GM12878 (cell line): ENCODE measurements around the gene RETN. TPM values are rescaled to one million over a fixed set of nuclear protein-coding genes. Genes with fewer than 3 reads are reported as not detected.
A peak's percentile ranks its signal among the peaks of the same experiment; 100 is the strongest.

Source experiments
- BMI1 ChIP-seq: fragments of 450-650 bp; IDR thresholded peaks from 2 replicates; pipeline ENCODE4 v1.6.1; 2016; ENCODE audit warnings: mild to moderate bottlenecking, moderate library complexity, borderline replicate concordance
- CBFB ChIP-seq: IDR thresholded peaks from 2 replicates; pipeline ENCODE4 v1.6.1; 2016; ENCODE audit warnings: antibody characterized with exemption, low read depth
- CHD2 ChIP-seq: IDR thresholded peaks from 2 replicates; pipeline ENCODE4 v1.6.1; 2011; ENCODE audit warnings: low read depth, low read length, improper control_type of control experiment, borderline replicate concordance
- DPF2 ChIP-seq: fragments of 450-650 bp; IDR thresholded peaks from 2 replicates; pipeline ENCODE4 v1.6.1; 2017; ENCODE audit warnings: mild to moderate bottlenecking
- HDAC2 ChIP-seq: fragments of 200-600 bp; sonication (generic); IDR thresholded peaks from 2 replicates; pipeline ENCODE4 v1.6.1; 2017
- HDAC6 ChIP-seq: fragments of 200-600 bp; sonication (generic); IDR thresholded peaks from one replicate; pipeline ENCODE4 v1.8.0; 2017; ENCODE audit warnings: antibody characterized with exemption; ENCODE audit not compliant: unreplicated experiment
- KAT2A ChIP-seq: conservative IDR thresholded peaks from 2 replicates; pipeline ENCODE4 v1.6.1; 2011; ENCODE audit warnings: low read depth, low read length; ENCODE audit not compliant: control insufficient read depth
- MEF2B ChIP-seq: fragments of 450-650 bp; IDR thresholded peaks from 2 replicates; pipeline ENCODE4 v1.6.1; 2018; ENCODE audit warnings: mild to moderate bottlenecking, moderate library complexity; ENCODE audit not compliant: partially characterized antibody, poor library complexity, severe bottlenecking
- NFYB ChIP-seq: IDR thresholded peaks from 2 replicates; pipeline ENCODE4 v1.6.1; 2011; ENCODE audit warnings: low read depth, mild to moderate bottlenecking, low read length, improper control_type of control experiment, moderate library complexity; ENCODE audit not compliant: insufficient read depth
- NR2F1 ChIP-seq: fragments of 450-650 bp; conservative IDR thresholded peaks from 2 replicates; pipeline ENCODE4 v1.6.1; 2017; ENCODE audit warnings: mild to moderate bottlenecking
- PAX5 ChIP-seq: IDR thresholded peaks from 2 replicates; pipeline ENCODE4 v1.6.1; 2011; ENCODE audit warnings: low read depth, low read length, borderline replicate concordance
- SMC3 ChIP-seq: IDR thresholded peaks from 2 replicates; pipeline ENCODE4 v1.6.1; 2011; ENCODE audit warnings: low read length, improper control_type of control experiment, borderline replicate concordance
- SREBF2 ChIP-seq: IDR thresholded peaks from 2 replicates; pipeline ENCODE4 v1.6.1; 2012; ENCODE audit warnings: mild to moderate bottlenecking, low read length
- STAT3 ChIP-seq: IDR thresholded peaks from 2 replicates; pipeline ENCODE4 v1.6.1; 2011; ENCODE audit warnings: low read depth, low read length, improper control_type of control experiment
- SUZ12 ChIP-seq: fragments of 200-600 bp; sonication (generic); IDR thresholded peaks from one replicate; pipeline ENCODE4 v1.6.1; 2018; ENCODE audit warnings: antibody characterized with exemption, mild to moderate bottlenecking; ENCODE audit not compliant: unreplicated experiment
- TCF12 ChIP-seq: IDR thresholded peaks from 2 replicates; pipeline ENCODE4 v1.6.1; 2011; ENCODE audit warnings: low read depth, mild to moderate bottlenecking, low read length
- ZBTB11 ChIP-seq: fragments of 450-650 bp; formaldehyde crosslinking; IDR thresholded peaks from 2 replicates; pipeline ENCODE4 v1.5.0; 2022; ENCODE audit warnings: mild to moderate bottlenecking, missing genetic modification characterization
- ZNF592 ChIP-seq: fragments of 450-650 bp; IDR thresholded peaks from 2 replicates; pipeline ENCODE4 v1.6.1; 2017; ENCODE audit warnings: mild to moderate bottlenecking, moderate library complexity
- ZNF622 ChIP-seq: fragments of 450-650 bp; IDR thresholded peaks from 2 replicates; pipeline ENCODE4 v1.6.1; 2017; ENCODE audit warnings: mild to moderate bottlenecking, inconsistent platforms
- polyA plus RNA-seq, 11 experiments: library from polyadenylated mRNA; depleted of rRNA in 4 of 11; unstranded in 6 of 11; stranded (reverse) in 5 of 11; fragments of >200 nt; fragmentation: Nextera tagmentation in 4 of 11; fragmentation: Illumina TruSeq in 1 of 11; extraction: Ambion mirVana in 4 of 11; extraction: Trizol in 1 of 11; gene quantifications; 1 replicate in 1 of 11; 2 replicates in 10 of 11; pipeline versions ENCODE4 v1.2.1 to v1.2.3, GENCODE V29; 2011 to 2016; ENCODE audit warnings: inconsistent platforms in 2 of 11, missing spikeins in 2 of 11, low read depth in 1 of 11
- total RNA-seq, 4 experiments: library from RNA; depleted of rRNA in 3 of 4; stranded (reverse); fragments of >200 nt in 3 of 4; fragmentation: Illumina TruSeq in 1 of 4; extraction: Trizol in 1 of 4; gene quantifications; 2 replicates each; pipeline versions ENCODE4 v1.2.1 to v1.2.3, GENCODE V29; 2013 to 2021
- TF ChIP-seq, protein P1 (sequence below): IDR thresholded peaks from 2 replicates; pipeline ENCODE4 v1.6.1; 2012; ENCODE audit warnings: low read depth, low read length, improper control_type of control experiment

Gene RETN
- total and polyA plus RNA-seq, 10 of the 15 experiments (the other 5 are each of a cell fraction or from before 2014, with no cell fraction given), result 0.26 TPM; not detected in 9

- no peak for TF ChIP-seq SUZ12
- no peak for TF ChIP-seq KAT2A
- no peak for TF ChIP-seq HDAC6
- TF ChIP-seq PAX5, result peak; percentile 11; the same call in 1 of the 2 replicates
- TF ChIP-seq, protein P1, sequence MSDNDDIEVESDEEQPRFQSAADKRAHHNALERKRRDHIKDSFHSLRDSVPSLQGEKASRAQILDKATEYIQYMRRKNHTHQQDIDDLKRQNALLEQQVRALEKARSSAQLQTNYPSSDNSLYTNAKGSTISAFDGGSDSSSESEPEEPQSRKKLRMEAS, result no peak
- TF ChIP-seq NR2F1, result peak; percentile 46
- TF ChIP-seq CBFB, result 0 out of 2 replicates have a peak, but pooled peaks have one; percentile 14
- TF ChIP-seq ZNF622, result no peak
- TF ChIP-seq CHD2, result 0 out of 2 replicates have a peak, but pooled peaks have one; percentile 13
- TF ChIP-seq SREBF2, result no peak
- peak; percentile 3; the same call in 1 of the 2 replicates for TF ChIP-seq SMC3
- TF ChIP-seq MEF2B, result no peak
- peak; percentile 82 for TF ChIP-seq TCF12
- no peak for TF ChIP-seq BMI1
- no peak for TF ChIP-seq ZBTB11 (CRISPR knock-in tag)
- no peak for TF ChIP-seq HDAC2
- no peak for TF ChIP-seq NFYB
- TF ChIP-seq STAT3, result no peak
- no peak for TF ChIP-seq ZNF592
- peak; percentile 75 for TF ChIP-seq DPF2
Observed at GRCh38 chr19:7699417-7700401, 30.9 kb downstream of the RETN start (continued).
